ENCODE measurements around the gene UBE2E2.
"Not testable (repeated sequence)": the region's sequence is repeated elsewhere in the genome, so short reads cannot be mapped to it uniquely, and the experiment has no call there.

UBE2E2 gene

GRCh38 chr3:23202921-23203707 is at the start of gene UBE2E2:
TSS of gene UBE2E2 (plus strand) at chr3:23203327.
- DNase-seq, result peak; percentile 85

DNA sequence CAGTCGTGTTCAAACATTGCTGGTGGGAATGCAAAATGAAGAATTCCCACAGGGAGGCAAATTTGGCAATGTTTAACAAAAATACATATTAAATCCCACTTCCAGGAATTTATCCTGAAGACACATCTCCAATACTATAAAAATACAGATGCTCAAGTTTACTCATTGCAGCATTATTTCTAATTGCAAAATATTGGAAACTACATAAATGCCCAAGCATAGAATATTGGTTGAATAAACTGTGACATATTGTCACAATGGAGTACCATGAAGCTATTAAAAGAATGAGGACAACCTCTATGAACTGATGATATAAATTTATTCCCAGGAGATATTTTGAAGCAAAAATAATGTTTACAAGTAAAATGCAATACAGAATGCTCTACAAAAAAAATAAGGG is 49.7 kb upstream of the UBE2E2 start:
- no peak for DNase-seq

DNA sequence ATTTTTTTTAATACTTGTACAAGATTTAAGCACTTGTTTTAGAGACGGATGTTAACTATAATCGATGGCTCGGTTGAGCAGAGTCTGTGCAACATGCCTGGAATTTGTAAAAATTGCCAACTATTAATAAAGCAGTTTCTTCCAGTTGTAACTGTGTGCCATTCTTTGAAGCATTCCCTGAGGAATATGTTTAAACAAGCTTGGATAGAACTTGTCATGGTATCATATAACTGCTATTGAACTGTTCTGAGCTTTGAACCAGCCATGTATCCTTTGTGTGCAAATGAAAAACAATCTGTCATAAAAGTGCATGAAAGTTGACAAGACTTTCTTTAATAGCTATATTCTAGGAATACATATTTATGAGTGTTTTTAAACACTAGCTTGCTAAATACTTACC is 45.8 kb upstream of the UBE2E2 start:
- no peak for DNase-seq

- DNase-seq, result no peak
These were observed 43.2 kb upstream of the UBE2E2 start for GRCh38 chr3:23159929-23160328.

GRCh38 chr3:23161308-23161707 is 41.8 kb upstream of the UBE2E2 start:
- DNase-seq, result no peak

GRCh38 chr3:23161896-23162570 is 41.1 kb upstream of the UBE2E2 start:
- DNase-seq, result no peak

DNA sequence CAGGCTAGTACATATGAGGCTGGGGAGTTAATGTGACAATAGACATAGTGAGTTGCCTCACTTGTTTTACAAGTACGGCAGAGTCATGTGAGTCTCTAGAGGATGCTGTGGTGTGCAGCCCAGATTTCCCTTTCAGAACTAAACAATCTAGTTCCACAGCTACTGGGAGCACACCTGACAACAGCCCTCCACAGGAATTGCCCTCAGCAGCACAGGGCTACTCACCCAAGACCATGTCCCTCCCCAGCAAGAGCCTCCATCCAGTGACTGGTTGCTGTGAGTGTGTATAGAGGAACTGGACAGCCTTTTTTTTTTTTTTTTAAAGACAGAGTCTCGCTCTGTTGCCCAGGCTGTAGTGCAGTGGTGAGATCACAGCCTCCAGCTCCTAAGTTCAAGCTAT is 40.2 kb upstream of the UBE2E2 start:
- DNase-seq, result no peak

GRCh38 chr3:23164746-23165145 is 38.4 kb upstream of the UBE2E2 start:
- DNase-seq, result no peak

DNA sequence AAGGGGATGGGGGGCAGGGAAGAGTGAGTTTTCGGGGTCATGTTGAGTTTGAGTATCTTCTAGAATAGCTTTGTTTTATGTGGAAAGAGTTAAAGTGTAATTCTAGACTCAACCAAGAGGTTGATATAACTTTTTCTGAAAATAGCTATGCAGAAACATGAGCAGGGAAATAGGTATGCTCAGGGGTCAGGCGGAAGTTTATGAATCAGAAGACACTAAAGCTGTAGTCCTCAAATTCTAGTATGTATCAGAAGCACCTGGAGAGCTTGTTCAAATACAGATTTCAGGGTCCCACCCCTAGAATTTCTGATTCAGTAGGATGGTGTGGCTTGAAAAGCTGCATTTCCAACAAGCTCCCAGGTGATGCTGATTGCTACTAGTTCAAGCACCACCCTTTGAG is 37.6 kb upstream of the UBE2E2 start:
- no peak for DNase-seq

DNA sequence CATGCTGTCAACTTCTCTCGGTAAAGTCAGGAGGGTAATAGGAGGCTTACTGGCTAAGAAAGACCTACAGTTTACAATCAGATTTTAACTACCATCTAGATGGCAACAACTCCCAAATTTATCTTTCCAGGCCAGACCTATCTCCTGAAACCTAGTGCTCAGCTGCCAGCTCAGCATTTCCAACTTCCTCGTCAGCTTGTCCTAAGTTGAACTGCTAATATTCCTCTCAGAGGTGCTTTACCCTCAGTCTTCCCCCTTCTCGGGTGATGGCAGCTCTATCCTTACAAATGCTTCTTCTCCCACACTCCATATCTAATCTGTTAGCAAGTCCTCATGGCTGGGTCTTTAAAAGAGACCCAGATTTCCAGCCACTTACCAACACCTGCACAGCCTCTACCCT is 36.9 kb upstream of the UBE2E2 start:
- no peak for DNase-seq

DNA sequence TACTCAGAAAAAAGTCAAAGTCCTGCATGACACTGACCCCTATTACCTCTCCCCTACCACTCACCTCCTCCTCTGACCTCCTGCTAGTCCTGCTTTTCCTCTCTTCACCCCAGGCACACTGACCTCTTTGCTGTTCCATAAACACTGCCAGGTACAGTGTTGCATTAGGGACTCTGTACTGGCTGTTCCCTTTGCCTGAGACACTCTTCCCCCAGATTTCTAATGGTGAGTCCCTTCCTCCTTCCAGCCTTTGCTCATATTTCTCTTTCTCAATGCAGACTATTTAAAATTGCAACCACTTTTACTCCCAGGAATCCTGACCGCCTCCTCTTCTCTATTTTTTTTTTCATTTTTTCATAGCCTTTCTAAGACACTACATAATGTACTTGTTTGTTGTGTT is 36.3 kb upstream of the UBE2E2 start:
- no peak for DNase-seq

DNA sequence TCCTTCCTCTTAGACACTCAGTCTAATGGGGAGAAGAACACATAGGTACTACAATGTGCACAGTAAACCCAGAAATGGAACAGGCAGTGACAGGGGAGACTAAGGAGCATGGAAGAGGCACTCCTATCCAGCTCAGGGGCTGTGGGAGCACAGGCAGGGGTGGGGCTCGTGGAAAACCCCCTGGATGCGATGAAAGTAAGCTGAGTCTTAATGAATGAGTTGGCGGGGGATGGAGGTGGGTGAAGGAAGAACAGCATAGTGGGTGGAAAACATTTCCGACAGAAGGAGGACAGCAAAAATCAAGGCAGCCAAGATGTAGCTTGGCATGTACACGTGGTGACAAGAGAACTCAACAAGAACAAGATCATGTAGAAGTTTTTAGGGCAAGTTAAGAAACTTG is 33.6 kb upstream of the UBE2E2 start:
- DNase-seq, result no peak

- DNase-seq, result no peak
These were observed 32.8 kb upstream of the UBE2E2 start for GRCh38 chr3:23170291-23170690.

DNA sequence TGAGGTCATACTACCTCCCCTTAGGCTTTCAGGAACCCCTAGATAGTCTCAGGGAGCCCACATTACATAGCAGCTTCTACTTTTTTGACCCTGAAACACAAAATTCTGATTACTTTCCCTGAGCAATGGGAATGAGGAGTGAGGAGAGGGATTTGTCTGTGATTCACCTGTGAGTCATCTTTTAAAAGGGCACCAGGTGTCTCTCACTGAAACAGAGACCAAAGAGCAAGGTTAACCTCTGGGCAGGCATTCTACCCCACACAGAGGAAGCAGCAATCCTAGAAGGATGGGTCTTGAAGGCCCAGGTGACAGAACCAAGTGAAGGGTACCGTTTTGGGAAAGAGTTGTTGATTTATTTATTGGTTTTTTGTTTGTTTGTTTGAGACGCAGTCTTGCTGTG is 31.1 kb upstream of the UBE2E2 start:
- no peak for DNase-seq

- peak; percentile 36 for DNase-seq
These were observed 28.6 kb upstream of the UBE2E2 start for GRCh38 chr3:23174426-23175039.

- no peak for DNase-seq
These were observed 27.6 kb upstream of the UBE2E2 start for GRCh38 chr3:23175341-23176083.

DNA sequence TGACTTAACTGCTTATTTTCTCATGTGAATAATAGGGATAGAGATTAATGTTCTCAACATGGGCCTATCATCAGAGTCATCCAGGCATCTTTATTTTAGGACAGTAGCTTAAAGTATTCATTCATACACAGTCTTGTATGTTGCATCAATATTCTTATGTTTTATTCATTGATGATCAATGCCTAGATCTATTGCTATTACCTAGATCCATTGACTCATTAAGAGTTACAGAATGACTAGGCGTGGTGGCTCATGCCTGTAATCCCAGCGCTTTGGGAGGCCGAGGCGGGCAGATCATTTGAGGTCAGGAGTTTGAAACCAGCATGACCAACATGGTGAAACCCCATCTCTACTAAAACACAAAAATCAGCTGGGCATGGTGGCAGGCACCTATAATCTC is 26.3 kb upstream of the UBE2E2 start:
- not testable (repeated sequence) for DNase-seq

GRCh38 chr3:23182996-23183513 is 20.1 kb upstream of the UBE2E2 start:
- DNase-seq, result no peak

GRCh38 chr3:23183731-23184130 is 19.4 kb upstream of the UBE2E2 start:
- peak; percentile 28 for DNase-seq

DNA sequence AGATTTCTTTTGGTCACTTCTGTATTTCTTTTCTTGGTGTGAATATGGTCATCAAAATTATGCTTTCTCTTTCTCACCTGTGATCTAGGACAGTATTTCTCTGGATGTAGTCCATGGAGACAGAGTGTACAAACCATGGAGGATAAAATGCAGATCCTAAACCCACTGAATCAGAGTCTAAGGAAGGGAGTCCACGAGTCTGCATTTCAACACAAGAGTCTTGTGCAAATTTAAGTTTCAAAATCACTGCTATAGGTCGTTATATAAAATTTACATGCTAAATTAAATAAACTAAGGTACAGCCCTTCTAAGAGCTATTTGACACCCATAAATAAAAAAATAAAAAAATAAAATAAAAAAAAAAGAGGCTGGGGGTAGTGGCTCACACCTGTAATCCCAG is 17.3 kb upstream of the UBE2E2 start:
- DNase-seq, result no peak

DNA sequence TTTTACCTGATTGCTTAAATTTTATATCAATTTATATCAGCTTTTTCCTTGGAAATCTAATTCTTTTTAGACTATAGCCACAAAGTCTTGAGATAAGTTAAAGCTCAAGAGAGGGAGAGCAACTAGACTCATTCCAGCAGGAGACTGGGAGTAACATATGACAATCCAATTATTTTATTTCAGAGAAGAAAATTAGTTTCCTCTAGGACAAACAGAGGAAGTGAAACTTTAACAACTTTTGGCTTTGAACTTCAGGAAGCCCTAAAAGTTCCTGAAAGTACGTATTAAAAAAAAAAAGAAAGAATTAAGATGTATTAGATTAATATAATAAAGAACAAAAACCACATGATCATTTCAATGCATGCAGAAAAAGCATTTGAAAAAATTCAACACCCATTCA is 13.9 kb upstream of the UBE2E2 start:
- no peak for DNase-seq

DNA sequence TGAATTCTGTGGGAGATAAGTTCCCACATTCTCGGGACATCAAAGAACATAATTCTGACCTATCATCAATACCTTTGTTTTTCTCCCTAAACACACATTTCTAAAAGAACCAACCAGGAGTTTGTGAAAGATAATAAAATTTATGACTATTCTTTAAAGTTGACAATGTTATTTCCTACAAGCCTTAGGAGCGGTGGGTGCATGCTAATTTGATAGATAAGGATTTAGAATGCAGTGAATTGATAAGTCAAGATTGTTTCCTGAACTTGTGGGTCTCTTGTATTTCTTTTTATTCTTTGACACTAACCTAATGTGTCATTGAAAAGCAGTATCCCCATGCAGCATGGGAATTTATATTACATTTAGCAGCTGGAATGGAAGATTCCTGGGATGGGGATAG is 10.3 kb upstream of the UBE2E2 start:
- DNase-seq, result no peak

- no peak for DNase-seq
These were observed 9.3 kb upstream of the UBE2E2 start for GRCh38 chr3:23193831-23194230.

All from retina (tissue), 1 donor.